Measurements from ENCODE around the gene ARFGAP2. TPM values are rescaled to one million over a fixed set of nuclear protein-coding genes. Genes with fewer than 3 reads are reported as not detected.

Gene ARFGAP2
- total and polyA plus RNA-seq, 4 donors: 51.2 to 140 (median 94.1) TPM

GRCh38 chr11:47177846-47178245, 1.2 kb upstream of the ARFGAP2 start:
- 50 to 71% methylated on average over 6 of the region's 6 CpGs for WGBS, 2 donors
- Histone ChIP-seq H3K36me3 (ENCODE audit: control insufficient read depth in 4 of 4, insufficient read depth in 4 of 4, low read length in 4 of 4) (peaks cover 11 to 30% (median 23%) of the 10 kb centered on the region in 4 donors), H3K4me1 (ENCODE audit: control insufficient read depth in 5 of 5, insufficient read depth in 5 of 5, low read length in 5 of 5) (peaks cover 0 to 26% (median 14%) of the 10 kb centered on the region in 5 donors), H3K9me3 (ENCODE audit: control insufficient read depth in 4 of 4, insufficient read depth in 3 of 4, low read length in 3 of 4) (no peaks in the 10 kb centered on the region), H3K27ac (ENCODE audit: low read depth in 1 of 2, low read length in 1 of 2) (peak overlapping the region; percentile 95 to 99), H3K27me3 (ENCODE audit: control insufficient read depth in 3 of 3, insufficient read depth in 3 of 3, low read length in 2 of 3) (no peaks in the 10 kb centered on the region), H3K9ac (ENCODE audit: insufficient read depth in 1 of 2, low read length in 2 of 2) (peak overlapping the region in 1 of 2 donors; percentile 84), H3K4me3 (no peak overlapping the region)
- no peak for DNase-seq
- ATAC-seq (ENCODE audit: insufficient read depth, low FRiP score): no peak
- no peak for TF ChIP-seq CTCF (IDR thresholded peaks at IDR 0.05; ENCODE audit: control extremely low read depth, extremely low read depth)

GRCh38 chr11:47177229-47177845, 658 bp upstream of the ARFGAP2 start:
- 2 to 3% methylated on average over 21 of the region's 21 CpGs for WGBS, 2 donors
- ATAC-seq (ENCODE audit: insufficient read depth, low FRiP score): peak; percentile 59
- H3K9me3 ChIP-seq (ENCODE audit: control insufficient read depth in 4 of 4, insufficient read depth in 3 of 4, low read length in 3 of 4): no peaks in the 10 kb centered on the region
- H3K4me3 ChIP-seq: peak overlapping the region; percentile 61
- peak overlapping the region; percentile 83 to 84 for H3K9ac ChIP-seq (ENCODE audit: insufficient read depth in 1 of 2, low read length in 2 of 2)
- H3K27ac ChIP-seq (ENCODE audit: low read depth in 1 of 2, low read length in 1 of 2): peak overlapping the region; percentile 95 to 99
- H3K27me3 ChIP-seq (ENCODE audit: control insufficient read depth in 3 of 3, insufficient read depth in 3 of 3, low read length in 2 of 3): no peaks in the 10 kb centered on the region
- peak; percentile 80 to 90 (median 89) for DNase-seq
- H3K36me3 ChIP-seq (ENCODE audit: control insufficient read depth in 4 of 4, insufficient read depth in 4 of 4, low read length in 4 of 4): peaks cover 12 to 35% (median 27%) of the 10 kb centered on the region in 4 donors
- peak; percentile 50 for TF ChIP-seq CTCF (IDR thresholded peaks at IDR 0.05; ENCODE audit: control extremely low read depth, extremely low read depth)
- peaks cover 0 to 26% (median 16%) of the 10 kb centered on the region in 5 donors for H3K4me1 ChIP-seq (ENCODE audit: control insufficient read depth in 5 of 5, insufficient read depth in 5 of 5, low read length in 5 of 5)

- H3K27ac ChIP-seq (ENCODE audit: low read depth in 1 of 2, low read length in 1 of 2): peak overlapping the region; percentile 89 to 98
- no peak for DNase-seq
- H3K9me3 ChIP-seq (ENCODE audit: control insufficient read depth in 4 of 4, insufficient read depth in 3 of 4, low read length in 3 of 4): no peaks in the 10 kb centered on the region
- H3K36me3 ChIP-seq (ENCODE audit: control insufficient read depth in 4 of 4, insufficient read depth in 4 of 4, low read length in 4 of 4): peaks cover 15 to 47% (median 38%) of the 10 kb centered on the region in 4 donors
- WGBS, 2 donors: 29 to 34% methylated on average over 14 of the region's 14 CpGs
- peaks cover 0 to 26% (median 17%) of the 10 kb centered on the region in 5 donors for H3K4me1 ChIP-seq (ENCODE audit: control insufficient read depth in 5 of 5, insufficient read depth in 5 of 5, low read length in 5 of 5)
- H3K4me3 ChIP-seq: peak overlapping the region; percentile 98
- H3K27me3 ChIP-seq (ENCODE audit: control insufficient read depth in 3 of 3, insufficient read depth in 3 of 3, low read length in 2 of 3): no peaks in the 10 kb centered on the region
- H3K9ac ChIP-seq (ENCODE audit: insufficient read depth in 1 of 2, low read length in 2 of 2): peak overlapping the region; percentile 81 to 91
- no peak for TF ChIP-seq CTCF (IDR thresholded peaks at IDR 0.05; ENCODE audit: control extremely low read depth, extremely low read depth)
- no peak for ATAC-seq (ENCODE audit: insufficient read depth, low FRiP score)
These were observed 842 bp downstream of the ARFGAP2 start for GRCh38 chr11:47175746-47176327.
